SK-N-SH (cell line): ENCODE results near the gene EED. TPM values are rescaled to one million over a fixed set of nuclear protein-coding genes. Genes with fewer than 3 reads are reported as not detected.
A peak's percentile ranks its signal among the peaks of the same experiment; 100 is the strongest.

Source experiments
- CTCF ChIA-PET: fragments of 300-600, 350-600 bp; formaldehyde crosslinking; extraction: SDS; loops from one replicate; lab custom pipeline; 2021; lab: Yijun Ruan, JAX
- POLR2A ChIA-PET: fragments of 350-600 bp; sonication (Branson Sonifier 250); formaldehyde crosslinking; extraction: SDS; loops from one replicate; lab custom pipeline; 2020; ENCODE audit warnings: antibody characterized with exemption, inconsistent platforms; lab: Yijun Ruan, JAX
- DNase-seq: peaks from one replicate; pipeline ENCODE4 v3.0.0; 2012
- H2AFZ ChIP-seq: fragments of 200-600 bp; sonication (generic); 2 replicates; pipeline ENCODE4 v1.8.1; 2016; ENCODE audit warnings: antibody characterized with exemption, mild to moderate bottlenecking, low read depth
- H3F3A ChIP-seq: fragments of 200-600 bp; sonication (generic); replicated peaks from 2 replicates; pipeline ENCODE3; 2016; ENCODE audit warnings: antibody characterized with exemption, mild to moderate bottlenecking; ENCODE audit not compliant: insufficient read depth
- H3K27ac ChIP-seq, 2 experiments: fragments of 200-500 bp in 1 of 2; fragments of 200-600 bp in 1 of 2; sonication (Bioruptor generic) in 1 of 2; sonication (generic), shearing (Covaris generic) in 1 of 2; 2 replicates each; pipeline versions ENCODE4 v1.5.1 to v1.6.1; 2014 to 2016; ENCODE audit warnings: low read depth in 2 of 2, inconsistent platforms in 1 of 2, low read length in 1 of 2, mild to moderate bottlenecking in 1 of 2, mixed read lengths in 1 of 2
- H3K27me3 ChIP-seq: fragments of 200-600 bp; sonication (generic), shearing (Covaris generic); 2 replicates; pipeline ENCODE4 v1.6.1; 2016; ENCODE audit warnings: mixed run types; ENCODE audit not compliant: insufficient read depth
- H3K36me3 ChIP-seq, 2 experiments: fragments of 200-500 bp in 1 of 2; fragments of 200-600 bp in 1 of 2; sonication (Bioruptor generic) in 1 of 2; sonication (generic) in 1 of 2; replicated peaks in 1 of 2; 2 replicates each; pipeline versions ENCODE3 to v1.5.1; 2014 to 2016; ENCODE audit warnings: low read length in 1 of 2, mild to moderate bottlenecking in 1 of 2; ENCODE audit not compliant: insufficient read depth in 2 of 2, control insufficient read depth in 1 of 2
- H3K4me1 ChIP-seq, 2 experiments: fragments of 200-500 bp in 1 of 2; fragments of 200-600 bp in 1 of 2; sonication (Bioruptor generic) in 1 of 2; sonication (generic), shearing (Covaris generic) in 1 of 2; 2 replicates each; pipeline versions ENCODE4 v1.5.1 to v1.6.1; 2014 to 2016; ENCODE audit warnings: low read depth in 1 of 2, low read length in 1 of 2, mixed run types in 1 of 2; ENCODE audit not compliant: insufficient read depth in 2 of 2, control insufficient read depth in 1 of 2
- H3K4me2 ChIP-seq: fragments of 200-600 bp; sonication (generic), shearing (Covaris generic); 2 replicates; pipeline ENCODE4 v1.6.1; 2017; ENCODE audit warnings: mixed run types
- H3K4me3 ChIP-seq, 2 experiments: fragments of 200-500 bp in 1 of 2; fragments of 200-600 bp in 1 of 2; sonication (Bioruptor generic) in 1 of 2; sonication (generic), shearing (Covaris generic) in 1 of 2; 2 replicates each; pipeline versions ENCODE4 v1.5.1 to v1.8.1; 2014 to 2016; ENCODE audit warnings: low read depth in 2 of 2, inconsistent platforms in 1 of 2, low read length in 1 of 2, mild to moderate bottlenecking in 1 of 2, mixed read lengths in 1 of 2, moderate library complexity in 1 of 2
- H3K79me2 ChIP-seq: fragments of 200-600 bp; sonication (generic); 2 replicates; pipeline ENCODE4 v1.8.1; 2017; ENCODE audit warnings: mild to moderate bottlenecking; ENCODE audit not compliant: insufficient read depth
- H3K9ac ChIP-seq: fragments of 200-600 bp; sonication (generic); 2 replicates; pipeline ENCODE4 v1.6.1; 2017; ENCODE audit warnings: mixed run types
- H3K9me2 ChIP-seq: fragments of 200-600 bp; sonication (generic); 2 replicates; pipeline ENCODE4 v1.6.1; 2017; ENCODE audit warnings: mixed run types
- H3K9me3 ChIP-seq: fragments of 200-600 bp; sonication (generic); 2 replicates; pipeline ENCODE4 v1.6.1; 2017; ENCODE audit warnings: mixed run types, mild to moderate bottlenecking, moderate library complexity
- H4K20me1 ChIP-seq: fragments of 200-600 bp; sonication (generic); 2 replicates; pipeline ENCODE4 v1.6.1; 2017; ENCODE audit warnings: mild to moderate bottlenecking, mixed run types; ENCODE audit not compliant: insufficient read depth
- CTCF ChIP-seq: fragments of 200-600 bp; sonication (generic); IDR thresholded peaks from 2 replicates; pipeline ENCODE4 v1.6.1; 2017; ENCODE audit warnings: antibody characterized with exemption, mild to moderate bottlenecking, moderate library complexity
- EP300 ChIP-seq, 2 experiments: IDR thresholded peaks; 2 replicates each; pipeline versions ENCODE4 v1.4.0 to v1.6.1; 2012; ENCODE audit warnings: borderline replicate concordance in 1 of 2, low read depth in 1 of 2, low read length in 1 of 2
- EZH2phosphoT487 ChIP-seq: fragments of 200-600 bp; sonication (generic); IDR thresholded peaks from 2 replicates; pipeline ENCODE4 v1.6.1; 2017; ENCODE audit warnings: low read depth, mixed run types, mild to moderate bottlenecking, antibody characterized with exemption, moderate library complexity, borderline replicate concordance
- FOSL2 ChIP-seq: IDR thresholded peaks from 2 replicates; pipeline ENCODE4 v1.4.0; 2012; ENCODE audit warnings: low read depth, mild to moderate bottlenecking, moderate library complexity, borderline replicate concordance
- FOXM1 ChIP-seq: IDR thresholded peaks from 2 replicates; pipeline ENCODE4 v1.4.0; 2012; ENCODE audit warnings: low read depth, mild to moderate bottlenecking
- GABPA ChIP-seq: IDR thresholded peaks from 2 replicates; pipeline ENCODE4 v1.4.0; 2012; ENCODE audit warnings: low read depth, mild to moderate bottlenecking
- GATA2 ChIP-seq: sonication (generic); formaldehyde crosslinking; IDR thresholded peaks from 2 replicates; pipeline ENCODE4 v1.5.0; 2020; ENCODE audit warnings: mild to moderate bottlenecking, missing genetic modification reagents
- JUND ChIP-seq: IDR thresholded peaks from 2 replicates; pipeline ENCODE4 v1.4.0; 2012
- MXI1 ChIP-seq: IDR thresholded peaks from 2 replicates; pipeline ENCODE4 v1.6.1; 2012; ENCODE audit warnings: mild to moderate bottlenecking, low read depth, low read length, improper control_type of control experiment
- NFIC ChIP-seq: IDR thresholded peaks from 2 replicates; pipeline ENCODE4 v1.4.0; 2012; ENCODE audit warnings: borderline replicate concordance
- NRF1 ChIP-seq: IDR thresholded peaks from 2 replicates; pipeline ENCODE4 v1.6.1; 2012; ENCODE audit warnings: low read depth, mild to moderate bottlenecking, low read length
- RAD21 ChIP-seq: IDR thresholded peaks from 2 replicates; pipeline ENCODE4 v1.6.1; 2012; ENCODE audit warnings: mild to moderate bottlenecking, low read length
- RCOR1 ChIP-seq: fragments of 150-350 bp; IDR thresholded peaks from 2 replicates; pipeline ENCODE4 v1.6.1; 2017; ENCODE audit warnings: antibody characterized with exemption, low read length
- RXRA ChIP-seq: IDR thresholded peaks from 2 replicates; pipeline ENCODE4 v1.4.0; 2012; ENCODE audit warnings: low read depth, mild to moderate bottlenecking, borderline replicate concordance
- SMC3 ChIP-seq: IDR thresholded peaks from 2 replicates; pipeline ENCODE4 v1.6.1; 2012; ENCODE audit warnings: low read depth, low read length, improper control_type of control experiment
- TAF1 ChIP-seq: IDR thresholded peaks from 2 replicates; pipeline ENCODE4 v1.6.1; 2012; ENCODE audit warnings: low read depth, mild to moderate bottlenecking, low read length, moderate library complexity, borderline replicate concordance
- TCF12 ChIP-seq: IDR thresholded peaks from 2 replicates; pipeline ENCODE4 v1.4.0; 2012
- TEAD4 ChIP-seq: IDR thresholded peaks from 2 replicates; pipeline ENCODE4 v1.4.0; 2012; ENCODE audit warnings: mild to moderate bottlenecking, borderline replicate concordance; ENCODE audit not compliant: insufficient read depth
- WGBS: methylation state at CpG from one replicate; pipeline ENCODE4 v1.1.6; 2017; ENCODE audit warnings: low lambda C conversion rate; 5-methylcytosine and 5-hydroxymethylcytosine counted together
- polyA plus RNA-seq, 3 experiments: library from polyadenylated mRNA; depleted of rRNA; stranded (reverse); fragments of >200 nt; gene quantifications; 2 replicates each; pipeline ENCODE4 v1.2.3, GENCODE V29; 2012
- TF ChIP-seq, protein P1 (sequence below): IDR thresholded peaks from 2 replicates; pipeline ENCODE4; 2012
- TF ChIP-seq, protein P2 (sequence below): IDR thresholded peaks from 2 replicates; pipeline ENCODE4 v1.4.0; 2012; ENCODE audit warnings: low read depth, borderline replicate concordance
- TF ChIP-seq, protein P3 (sequence below): fragments of 150-350 bp; IDR thresholded peaks from 2 replicates; pipeline ENCODE4 v1.6.1; 2016; ENCODE audit warnings: mild to moderate bottlenecking, low read depth, low read length

EED gene
- polyA plus RNA-seq, 1 of the 3 experiments (the other 2 are of a cell fraction) = 12.8 TPM

GRCh38 chr11:86230179-86230804 is 14.3 kb upstream of the EED start:
- TF ChIP-seq GABPA (no peak), TCF12 (no peak), GATA2 (CRISPR knock-in tag) (no peak)
- no peak overlapping the region for H2AFZ ChIP-seq
- H3K9ac ChIP-seq = no peak overlapping the region
- no peak overlapping the region for H3K4me2 ChIP-seq
- H3F3A ChIP-seq = peaks cover 12% of the 10 kb centered on the region
- no peaks in the 10 kb centered on the region for H3K79me2 ChIP-seq
- H3K36me3 ChIP-seq = no peaks in the 10 kb centered on the region
- H3K4me3 ChIP-seq = no peak overlapping the region
- peak overlapping the region in 1 of 2 experiments; percentile 63; a peak in 2 of 4 replicates for H3K27ac ChIP-seq
- H3K9me2 ChIP-seq = no peaks in the 10 kb centered on the region
- DNase-seq = no peak
- peaks cover 0 to 9% of the 10 kb centered on the region in 2 experiments; a peak in 2 of 4 replicates for H3K4me1 ChIP-seq
- POLR2A ChIA-PET = no interaction called here
- no peaks in the 10 kb centered on the region for H3K9me3 ChIP-seq
- CTCF ChIA-PET = interaction anchor here (2.4 to 2.8 kb wide), 2 partner anchors 12 to 189 kb away, joined by 9 to 10 read pairs; no protein-coding TSS in a partner anchor
- no peaks in the 10 kb centered on the region for H3K27me3 ChIP-seq
- no peaks in the 10 kb centered on the region for H4K20me1 ChIP-seq
- 90% methylated on average over 1 of the region's 1 CpG for WGBS

DNA sequence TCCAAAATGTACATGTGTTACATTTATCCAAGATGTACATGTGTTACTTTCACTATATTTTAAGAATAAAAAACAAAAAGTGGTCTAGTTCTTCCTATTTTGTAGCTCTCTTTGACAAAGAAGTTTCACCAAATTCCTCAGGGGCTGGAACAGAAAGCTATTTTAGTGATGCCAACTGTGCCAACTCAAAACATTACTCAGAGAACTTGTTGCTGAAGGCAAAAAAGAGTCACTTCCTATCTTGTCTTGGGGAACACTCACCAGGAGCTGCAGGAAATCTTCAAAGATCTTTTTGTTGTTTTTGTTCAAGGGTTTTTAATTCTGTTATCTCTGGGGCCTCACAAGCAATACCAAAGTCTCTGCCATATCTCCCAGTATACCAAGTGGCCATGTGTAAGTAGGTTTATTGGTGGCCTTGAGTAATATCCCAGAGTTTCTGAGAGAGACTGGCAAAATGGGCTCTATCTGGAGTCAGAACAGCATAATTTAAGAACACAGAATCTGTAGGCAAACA is 13.6 kb upstream of the EED start:
- Histone ChIP-seq H2AFZ (peak overlapping the region; percentile 31; the same call in 1 of the 2 replicates), H3K9ac (no peak overlapping the region), H3K27me3 (no peaks in the 10 kb centered on the region), H3K9me3 (no peaks in the 10 kb centered on the region; the same call in 1 of the 2 replicates), H3K4me2 (0 out of 2 replicates have a peak overlapping the region, but pooled peaks have one; percentile 27), H3F3A (peaks cover 17% of the 10 kb centered on the region), H3K27ac (peak overlapping the region in 1 of 2 experiments; percentile 63; a peak in 2 of 4 replicates), H3K36me3 (no peaks in the 10 kb centered on the region), H3K79me2 (no peaks in the 10 kb centered on the region), H3K9me2 (no peaks in the 10 kb centered on the region), H3K4me1 (peaks cover 0 to 9% of the 10 kb centered on the region in 2 experiments; a peak in 2 of 4 replicates), H4K20me1 (no peaks in the 10 kb centered on the region), H3K4me3 (no peak overlapping the region)
- DNase-seq = no peak
- POLR2A ChIA-PET = no interaction called here
- CTCF ChIA-PET = interaction anchor here (0.7 to 2.8 kb wide), 5 partner anchors 9 to 416 kb away, joined by 3 to 10 read pairs (median 5); no protein-coding TSS in a partner anchor
- TF ChIP-seq, protein P1, sequence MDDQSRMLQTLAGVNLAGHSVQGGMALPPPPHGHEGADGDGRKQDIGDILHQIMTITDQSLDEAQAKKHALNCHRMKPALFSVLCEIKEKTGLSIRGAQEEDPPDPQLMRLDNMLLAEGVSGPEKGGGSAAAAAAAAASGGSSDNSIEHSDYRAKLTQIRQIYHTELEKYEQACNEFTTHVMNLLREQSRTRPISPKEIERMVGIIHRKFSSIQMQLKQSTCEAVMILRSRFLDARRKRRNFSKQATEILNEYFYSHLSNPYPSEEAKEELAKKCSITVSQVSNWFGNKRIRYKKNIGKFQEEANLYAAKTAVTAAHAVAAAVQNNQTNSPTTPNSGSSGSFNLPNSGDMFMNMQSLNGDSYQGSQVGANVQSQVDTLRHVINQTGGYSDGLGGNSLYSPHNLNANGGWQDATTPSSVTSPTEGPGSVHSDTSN = peak; percentile 41
- TF ChIP-seq TCF12 = peak; percentile 40; the same call in 1 of the 2 replicates
- no peak for TF ChIP-seq CTCF
- TF ChIP-seq TAF1 = no peak
- no peak for TF ChIP-seq RAD21
- TF ChIP-seq, protein P2, sequence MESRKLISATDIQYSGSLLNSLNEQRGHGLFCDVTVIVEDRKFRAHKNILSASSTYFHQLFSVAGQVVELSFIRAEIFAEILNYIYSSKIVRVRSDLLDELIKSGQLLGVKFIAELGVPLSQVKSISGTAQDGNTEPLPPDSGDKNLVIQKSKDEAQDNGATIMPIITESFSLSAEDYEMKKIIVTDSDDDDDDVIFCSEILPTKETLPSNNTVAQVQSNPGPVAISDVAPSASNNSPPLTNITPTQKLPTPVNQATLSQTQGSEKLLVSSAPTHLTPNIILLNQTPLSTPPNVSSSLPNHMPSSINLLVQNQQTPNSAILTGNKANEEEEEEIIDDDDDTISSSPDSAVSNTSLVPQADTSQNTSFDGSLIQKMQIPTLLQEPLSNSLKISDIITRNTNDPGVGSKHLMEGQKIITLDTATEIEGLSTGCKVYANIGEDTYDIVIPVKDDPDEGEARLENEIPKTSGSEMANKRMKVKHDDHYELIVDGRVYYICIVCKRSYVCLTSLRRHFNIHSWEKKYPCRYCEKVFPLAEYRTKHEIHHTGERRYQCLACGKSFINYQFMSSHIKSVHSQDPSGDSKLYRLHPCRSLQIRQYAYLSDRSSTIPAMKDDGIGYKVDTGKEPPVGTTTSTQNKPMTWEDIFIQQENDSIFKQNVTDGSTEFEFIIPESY = no peak
- TF ChIP-seq FOSL2 = 0 out of 2 replicates have a peak, but pooled peaks have one; percentile 5
- no peak for TF ChIP-seq EP300 (IDR thresholded peaks at IDR 0.05; ENCODE audit: borderline replicate concordance in 1 of 2, low read depth in 1 of 2, low read length in 1 of 2)
- no peak for TF ChIP-seq FOXM1
- 0 out of 2 replicates have a peak, but pooled peaks have one; percentile 28 for TF ChIP-seq NFIC
- TF ChIP-seq, protein P3, sequence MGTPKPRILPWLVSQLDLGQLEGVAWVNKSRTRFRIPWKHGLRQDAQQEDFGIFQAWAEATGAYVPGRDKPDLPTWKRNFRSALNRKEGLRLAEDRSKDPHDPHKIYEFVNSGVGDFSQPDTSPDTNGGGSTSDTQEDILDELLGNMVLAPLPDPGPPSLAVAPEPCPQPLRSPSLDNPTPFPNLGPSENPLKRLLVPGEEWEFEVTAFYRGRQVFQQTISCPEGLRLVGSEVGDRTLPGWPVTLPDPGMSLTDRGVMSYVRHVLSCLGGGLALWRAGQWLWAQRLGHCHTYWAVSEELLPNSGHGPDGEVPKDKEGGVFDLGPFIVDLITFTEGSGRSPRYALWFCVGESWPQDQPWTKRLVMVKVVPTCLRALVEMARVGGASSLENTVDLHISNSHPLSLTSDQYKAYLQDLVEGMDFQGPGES = no peak
- TF ChIP-seq GABPA = no peak
- no peak for TF ChIP-seq MXI1
- no peak for TF ChIP-seq TEAD4
- no peak for TF ChIP-seq SMC3
- TF ChIP-seq NRF1 = no peak
- TF ChIP-seq RCOR1 = no peak
- no peak for TF ChIP-seq RXRA
- 0 out of 2 replicates have a peak, but pooled peaks have one; percentile 15 for TF ChIP-seq JUND
- TF ChIP-seq EZH2phosphoT487 = no peak
